MM.1S (cell line): Measurements from ENCODE around the gene RNLS.

Experiments
- DNase-seq: peaks from one replicate; pipeline ENCODE4 v3.0.0-alpha.2; 2015
- H2AFZ ChIP-seq: fragments of 300-600 bp; sonication (generic); 2 replicates; pipeline ENCODE4 v1.6.0; 2016; ENCODE audit warnings: antibody characterized with exemption, low read length
- H3F3A ChIP-seq: fragments of 300-600 bp; sonication (generic); 2 replicates; pipeline ENCODE4 v1.6.1; 2016; ENCODE audit warnings: mild to moderate bottlenecking, antibody characterized with exemption, low read length, moderate library complexity, mixed read lengths; ENCODE audit not compliant: insufficient read depth
- H3K27ac ChIP-seq: fragments of 300-600 bp; sonication (generic); 2 replicates; pipeline ENCODE4 v1.5.1; 2016; ENCODE audit warnings: mild to moderate bottlenecking, low read length
- H3K27me3 ChIP-seq: fragments of 300-600 bp; sonication (generic); replicated peaks from 2 replicates; pipeline ENCODE4 v1.6.0; 2016; ENCODE audit warnings: low read length; ENCODE audit not compliant: insufficient read depth
- H3K36me3 ChIP-seq: fragments of 300-600 bp; sonication (generic); replicated peaks from 2 replicates; pipeline ENCODE4 v1.6.1; 2016; ENCODE audit warnings: mild to moderate bottlenecking, low read length, mixed read lengths; ENCODE audit not compliant: insufficient read depth
- H3K4me1 ChIP-seq: fragments of 300-600 bp; sonication (generic); 2 replicates; pipeline ENCODE4 v1.6.1; 2016; ENCODE audit warnings: low read length, mixed read lengths
- H3K4me2 ChIP-seq: fragments of 300-600 bp; sonication (generic); 2 replicates; pipeline ENCODE4 v1.6.0; 2016; ENCODE audit warnings: low read depth, low read length
- H3K4me3 ChIP-seq: fragments of 300-600 bp; sonication (generic); 2 replicates; pipeline ENCODE4 v1.5.1; 2016; ENCODE audit warnings: low read length, mixed read lengths
- H3K79me2 ChIP-seq: fragments of 300-600 bp; sonication (generic); 2 replicates; pipeline ENCODE4 v1.6.1; 2016; ENCODE audit warnings: mixed run types, low read length, mixed read lengths
- H3K9ac ChIP-seq: fragments of 300-600 bp; sonication (generic); 2 replicates; pipeline ENCODE4 v1.6.1; 2016; ENCODE audit warnings: low read length, mixed read lengths
- H3K9me2 ChIP-seq: fragments of 300-600 bp; sonication (generic); replicated peaks from 2 replicates; pipeline ENCODE4 v1.6.1; 2016; ENCODE audit warnings: mild to moderate bottlenecking, low read length, mixed read lengths; ENCODE audit not compliant: insufficient read depth
- H3K9me3 ChIP-seq: fragments of 300-600 bp; sonication (generic); replicated peaks from 2 replicates; pipeline ENCODE4 v1.6.1; 2016; ENCODE audit warnings: mild to moderate bottlenecking, low read length, mixed read lengths; ENCODE audit not compliant: insufficient read depth
- H4K20me1 ChIP-seq: fragments of 300-600 bp; sonication (generic); 2 replicates; pipeline ENCODE4 v1.6.1; 2016; ENCODE audit warnings: mild to moderate bottlenecking, low read length, moderate library complexity, mixed read lengths; ENCODE audit not compliant: insufficient read depth
- EZH2 ChIP-seq: fragments of 300-600 bp; sonication (generic); optimal IDR thresholded peaks from 2 replicates; pipeline ENCODE3; 2017; ENCODE audit warnings: low read depth, mild to moderate bottlenecking, antibody characterized with exemption, low read length, mixed read lengths
- EZH2phosphoT487 ChIP-seq: fragments of 300-600 bp; sonication (generic); IDR thresholded peaks from 2 replicates; pipeline ENCODE4 v1.6.1; 2018; ENCODE audit warnings: antibody characterized with exemption, low read length
- TF ChIP-seq, protein P1 (sequence below): fragments of 300-600 bp; sonication (generic); IDR thresholded peaks from 2 replicates; pipeline ENCODE4 v1.5.1; 2016; ENCODE audit warnings: antibody characterized with exemption, low read length, mixed read lengths

RNLS gene

DNA sequence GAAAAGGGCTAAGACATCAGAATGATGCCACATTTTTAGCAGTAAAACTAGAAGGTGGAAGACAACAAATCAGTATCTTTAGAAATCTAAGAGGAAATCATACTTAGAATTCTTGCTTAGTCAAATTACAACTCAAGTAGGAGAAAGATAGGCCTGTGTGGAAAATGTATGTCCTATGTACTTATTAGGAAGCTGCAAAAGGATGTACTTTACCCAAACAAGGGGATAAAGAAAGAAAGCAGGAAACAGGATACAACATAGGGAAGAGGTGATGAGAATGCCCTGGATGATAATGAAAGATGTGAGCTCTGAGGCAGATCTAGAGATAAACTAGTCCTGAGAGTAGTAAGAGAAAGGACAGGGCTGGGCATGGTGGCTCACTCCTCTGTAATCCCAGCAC, 54.9 kb downstream of the RNLS start:
- H3K4me2 ChIP-seq: no peak overlapping the region
- TF ChIP-seq EZH2: no peak
- no peak for TF ChIP-seq EZH2phosphoT487
- TF ChIP-seq, protein P1, sequence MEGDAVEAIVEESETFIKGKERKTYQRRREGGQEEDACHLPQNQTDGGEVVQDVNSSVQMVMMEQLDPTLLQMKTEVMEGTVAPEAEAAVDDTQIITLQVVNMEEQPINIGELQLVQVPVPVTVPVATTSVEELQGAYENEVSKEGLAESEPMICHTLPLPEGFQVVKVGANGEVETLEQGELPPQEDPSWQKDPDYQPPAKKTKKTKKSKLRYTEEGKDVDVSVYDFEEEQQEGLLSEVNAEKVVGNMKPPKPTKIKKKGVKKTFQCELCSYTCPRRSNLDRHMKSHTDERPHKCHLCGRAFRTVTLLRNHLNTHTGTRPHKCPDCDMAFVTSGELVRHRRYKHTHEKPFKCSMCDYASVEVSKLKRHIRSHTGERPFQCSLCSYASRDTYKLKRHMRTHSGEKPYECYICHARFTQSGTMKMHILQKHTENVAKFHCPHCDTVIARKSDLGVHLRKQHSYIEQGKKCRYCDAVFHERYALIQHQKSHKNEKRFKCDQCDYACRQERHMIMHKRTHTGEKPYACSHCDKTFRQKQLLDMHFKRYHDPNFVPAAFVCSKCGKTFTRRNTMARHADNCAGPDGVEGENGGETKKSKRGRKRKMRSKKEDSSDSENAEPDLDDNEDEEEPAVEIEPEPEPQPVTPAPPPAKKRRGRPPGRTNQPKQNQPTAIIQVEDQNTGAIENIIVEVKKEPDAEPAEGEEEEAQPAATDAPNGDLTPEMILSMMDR: no peak
- H3K27me3 ChIP-seq: no peaks in the 10 kb centered on the region
- no peaks in the 10 kb centered on the region for H3K36me3 ChIP-seq
- no peaks in the 10 kb centered on the region for H3K9me3 ChIP-seq
- DNase-seq: no peak
- H3K4me3 ChIP-seq: no peak overlapping the region
- no peaks in the 10 kb centered on the region for H3F3A ChIP-seq
- H4K20me1 ChIP-seq: no peaks in the 10 kb centered on the region
- H3K79me2 ChIP-seq: no peaks in the 10 kb centered on the region
- H2AFZ ChIP-seq: no peak overlapping the region
- no peak overlapping the region for H3K9ac ChIP-seq
- H3K4me1 ChIP-seq: no peaks in the 10 kb centered on the region
- no peaks in the 10 kb centered on the region for H3K9me2 ChIP-seq
- no peak overlapping the region for H3K27ac ChIP-seq

GRCh38 chr10:88527245-88527644, 55.9 kb downstream of the RNLS start:
- TF ChIP-seq, protein P1: no peak
- TF ChIP-seq EZH2phosphoT487: no peak
- no peak for TF ChIP-seq EZH2
- Histone ChIP-seq H3K4me2 (no peak overlapping the region), H3K27ac (no peak overlapping the region), H2AFZ (no peak overlapping the region), H3K9ac (no peak overlapping the region), H4K20me1 (no peaks in the 10 kb centered on the region), H3K79me2 (no peaks in the 10 kb centered on the region), H3K4me1 (no peaks in the 10 kb centered on the region), H3K9me2 (no peaks in the 10 kb centered on the region), H3F3A (no peaks in the 10 kb centered on the region), H3K27me3 (no peaks in the 10 kb centered on the region), H3K9me3 (no peaks in the 10 kb centered on the region), H3K4me3 (no peak overlapping the region), H3K36me3 (no peaks in the 10 kb centered on the region)
- no peak for DNase-seq

DNA sequence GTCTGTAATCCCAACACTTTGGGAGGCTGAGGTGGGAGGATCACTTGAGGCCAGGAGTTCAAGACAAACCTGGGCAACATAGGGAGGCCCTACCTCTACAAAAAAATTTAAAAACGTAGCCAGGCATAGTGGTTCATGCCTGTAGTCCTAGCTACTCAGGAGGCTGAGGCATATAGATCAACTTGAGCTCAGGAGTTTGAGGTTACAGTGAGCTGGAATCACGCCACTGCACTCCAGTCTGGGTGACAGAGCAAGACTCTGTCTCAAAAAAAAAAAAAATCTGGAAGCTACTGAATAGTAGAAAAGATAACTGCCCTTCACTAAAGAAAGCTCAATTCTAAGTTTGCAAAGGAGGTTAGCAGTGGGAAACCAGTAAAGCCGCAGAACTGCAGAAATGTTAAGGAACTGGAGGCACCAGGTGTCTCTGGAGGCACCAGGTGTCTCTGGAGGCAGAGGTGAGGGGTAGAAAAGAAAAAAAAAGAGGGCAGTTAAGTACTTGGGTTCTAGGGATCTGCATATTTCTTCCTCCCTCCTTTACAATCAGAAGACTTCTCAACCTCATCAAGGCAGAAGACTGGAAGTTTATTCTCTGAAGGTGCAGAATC, 56.5 kb downstream of the RNLS start:
- H3K4me1 ChIP-seq: no peaks in the 10 kb centered on the region
- H3K27ac ChIP-seq: no peak overlapping the region
- no peak overlapping the region for H3K9ac ChIP-seq
- H3K9me2 ChIP-seq: no peaks in the 10 kb centered on the region
- H3F3A ChIP-seq: no peaks in the 10 kb centered on the region
- H3K79me2 ChIP-seq: no peaks in the 10 kb centered on the region
- no peak for TF ChIP-seq EZH2phosphoT487
- no peak for TF ChIP-seq EZH2
- no peak overlapping the region for H3K4me2 ChIP-seq
- no peaks in the 10 kb centered on the region for H3K36me3 ChIP-seq
- no peaks in the 10 kb centered on the region for H3K9me3 ChIP-seq
- H3K4me3 ChIP-seq: no peak overlapping the region
- H3K27me3 ChIP-seq: no peaks in the 10 kb centered on the region
- H4K20me1 ChIP-seq: no peaks in the 10 kb centered on the region
- H2AFZ ChIP-seq: no peak overlapping the region
- no peak for DNase-seq

- no peaks in the 10 kb centered on the region for H4K20me1 ChIP-seq
- H3K79me2 ChIP-seq: no peaks in the 10 kb centered on the region
- no peaks in the 10 kb centered on the region for H3K4me1 ChIP-seq
- no peak overlapping the region for H3K4me3 ChIP-seq
- H2AFZ ChIP-seq: no peak overlapping the region
- DNase-seq: no peak
- H3K36me3 ChIP-seq: no peaks in the 10 kb centered on the region
- no peaks in the 10 kb centered on the region for H3F3A ChIP-seq
- no peaks in the 10 kb centered on the region for H3K27me3 ChIP-seq
- H3K27ac ChIP-seq: no peak overlapping the region
- no peak overlapping the region for H3K9ac ChIP-seq
- TF ChIP-seq EZH2: no peak
- no peak for TF ChIP-seq EZH2phosphoT487
- TF ChIP-seq, protein P1: no peak
- H3K9me3 ChIP-seq: no peaks in the 10 kb centered on the region
- H3K4me2 ChIP-seq: no peak overlapping the region
- no peaks in the 10 kb centered on the region for H3K9me2 ChIP-seq
Measured at GRCh38 chr10:88525371-88526069, 57.6 kb downstream of the RNLS start.
